ENCODE data around the gene TMEM186.
"Not testable (repeated sequence)": the region's sequence is repeated elsewhere in the genome, so short reads cannot be mapped to it uniquely, and the experiment has no call there.

DNA sequence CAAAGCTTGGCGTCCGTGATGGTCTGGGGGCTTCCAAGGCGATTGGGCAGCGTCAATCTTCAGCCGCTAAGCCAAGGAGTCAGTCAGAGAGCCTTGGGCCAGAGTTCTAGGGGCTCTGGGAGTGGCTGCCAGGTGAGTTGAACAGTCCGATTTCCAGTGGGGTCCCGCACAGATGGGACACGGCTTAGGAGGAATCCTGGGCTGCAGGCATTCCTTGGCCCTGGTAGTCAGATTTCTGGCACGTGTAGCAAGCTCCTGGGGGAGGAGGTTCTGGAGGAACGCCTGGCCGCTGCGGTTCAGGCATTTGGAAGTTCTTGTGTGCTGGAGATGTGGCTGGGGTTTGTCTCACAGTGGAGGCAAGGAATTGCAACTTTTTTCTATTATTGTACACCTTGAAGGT is 45.9 kb upstream of the TMEM186 start:
- TF ChIP-seq, protein P1, sequence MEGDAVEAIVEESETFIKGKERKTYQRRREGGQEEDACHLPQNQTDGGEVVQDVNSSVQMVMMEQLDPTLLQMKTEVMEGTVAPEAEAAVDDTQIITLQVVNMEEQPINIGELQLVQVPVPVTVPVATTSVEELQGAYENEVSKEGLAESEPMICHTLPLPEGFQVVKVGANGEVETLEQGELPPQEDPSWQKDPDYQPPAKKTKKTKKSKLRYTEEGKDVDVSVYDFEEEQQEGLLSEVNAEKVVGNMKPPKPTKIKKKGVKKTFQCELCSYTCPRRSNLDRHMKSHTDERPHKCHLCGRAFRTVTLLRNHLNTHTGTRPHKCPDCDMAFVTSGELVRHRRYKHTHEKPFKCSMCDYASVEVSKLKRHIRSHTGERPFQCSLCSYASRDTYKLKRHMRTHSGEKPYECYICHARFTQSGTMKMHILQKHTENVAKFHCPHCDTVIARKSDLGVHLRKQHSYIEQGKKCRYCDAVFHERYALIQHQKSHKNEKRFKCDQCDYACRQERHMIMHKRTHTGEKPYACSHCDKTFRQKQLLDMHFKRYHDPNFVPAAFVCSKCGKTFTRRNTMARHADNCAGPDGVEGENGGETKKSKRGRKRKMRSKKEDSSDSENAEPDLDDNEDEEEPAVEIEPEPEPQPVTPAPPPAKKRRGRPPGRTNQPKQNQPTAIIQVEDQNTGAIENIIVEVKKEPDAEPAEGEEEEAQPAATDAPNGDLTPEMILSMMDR (IDR thresholded peaks at IDR 0.05): not testable (repeated sequence)
- TF ChIP-seq POLR2AphosphoS5 (IDR thresholded peaks at IDR 0.05; ENCODE audit: low read depth, low read length): not testable (repeated sequence)
